ENCODE results near the gene MPZL3.

MPZL3 gene

GRCh38 chr11:118277312-118277711 lies 25.1 kb upstream of the MPZL3 start:
- no peaks in the 10 kb centered on the region for H3K9me3 ChIP-seq (ENCODE audit: control insufficient read depth, low read length)
- no peaks in the 10 kb centered on the region for H3K27me3 ChIP-seq (ENCODE audit: control insufficient read depth, insufficient read depth, low read length)
- no peak overlapping the region for H3K9ac ChIP-seq
- no peak overlapping the region for H2AFZ ChIP-seq
- H3K4me1 ChIP-seq: peaks cover 2% of the 10 kb centered on the region
- no peak overlapping the region for H3K4me2 ChIP-seq (ENCODE audit: low read length)
- H3K36me3 ChIP-seq (ENCODE audit: control insufficient read depth, insufficient read depth, low read length): no peaks in the 10 kb centered on the region
- H3K27ac ChIP-seq: no peak overlapping the region
- no peak overlapping the region for H3K4me3 ChIP-seq (ENCODE audit: low read depth, low read length)
- no peaks in the 10 kb centered on the region for H3K79me2 ChIP-seq
- TF ChIP-seq CTCF (IDR thresholded peaks at IDR 0.05): no peak

GRCh38 chr11:118276422-118276821 lies 24.3 kb upstream of the MPZL3 start:
- Histone ChIP-seq H2AFZ (peak overlapping the region; percentile 33), H3K79me2 (no peaks in the 10 kb centered on the region), H3K27me3 (ENCODE audit: control insufficient read depth, insufficient read depth, low read length) (no peaks in the 10 kb centered on the region), H3K4me3 (ENCODE audit: low read depth, low read length) (no peak overlapping the region), H3K27ac (no peak overlapping the region), H3K36me3 (ENCODE audit: control insufficient read depth, insufficient read depth, low read length) (no peaks in the 10 kb centered on the region), H3K9ac (no peak overlapping the region), H3K4me2 (ENCODE audit: low read length) (no peak overlapping the region), H3K4me1 (peaks cover 2% of the 10 kb centered on the region), H3K9me3 (ENCODE audit: control insufficient read depth, low read length) (no peaks in the 10 kb centered on the region)
- TF ChIP-seq CTCF (IDR thresholded peaks at IDR 0.05): no peak

DNA sequence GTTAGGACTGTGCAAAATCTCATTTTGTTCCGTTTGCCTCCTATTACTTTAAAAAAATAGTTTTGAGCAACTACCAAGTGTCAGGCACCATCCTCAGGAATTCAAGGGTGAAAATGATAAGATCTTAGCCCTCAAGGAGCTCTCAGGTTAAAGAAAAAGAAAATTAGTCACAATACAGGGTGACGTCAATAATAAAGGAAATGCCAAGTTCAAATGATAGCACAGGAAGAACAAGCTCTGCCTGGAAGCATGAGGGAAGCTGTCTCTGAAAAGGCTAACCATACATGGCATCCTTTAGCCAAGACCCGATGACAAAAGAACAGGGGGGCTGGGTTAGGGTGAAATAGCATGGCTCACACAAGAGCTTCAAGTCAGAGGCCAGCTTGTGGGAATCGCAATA lies 23.0 kb upstream of the MPZL3 start:
- Histone ChIP-seq H3K27me3 (ENCODE audit: control insufficient read depth, insufficient read depth, low read length) (no peaks in the 10 kb centered on the region), H3K36me3 (ENCODE audit: control insufficient read depth, insufficient read depth, low read length) (no peaks in the 10 kb centered on the region), H3K4me2 (ENCODE audit: low read length) (no peak overlapping the region), H3K9ac (no peak overlapping the region), H3K4me1 (peaks cover 2% of the 10 kb centered on the region), H3K27ac (peak overlapping the region; percentile 57), H3K9me3 (ENCODE audit: control insufficient read depth, low read length) (no peaks in the 10 kb centered on the region), H3K4me3 (ENCODE audit: low read depth, low read length) (no peak overlapping the region), H2AFZ (no peak overlapping the region), H3K79me2 (no peaks in the 10 kb centered on the region)
- TF ChIP-seq CTCF (IDR thresholded peaks at IDR 0.05): no peak

GRCh38 chr11:118274186-118274585 lies 22.0 kb upstream of the MPZL3 start:
- Histone ChIP-seq H3K9me3 (ENCODE audit: control insufficient read depth, low read length) (no peaks in the 10 kb centered on the region), H3K4me3 (ENCODE audit: low read depth, low read length) (no peak overlapping the region), H3K4me1 (peaks cover 2% of the 10 kb centered on the region), H3K9ac (no peak overlapping the region), H3K4me2 (ENCODE audit: low read length) (no peak overlapping the region), H3K27me3 (ENCODE audit: control insufficient read depth, insufficient read depth, low read length) (no peaks in the 10 kb centered on the region), H2AFZ (no peak overlapping the region), H3K27ac (peak overlapping the region; percentile 3), H3K79me2 (no peaks in the 10 kb centered on the region), H3K36me3 (ENCODE audit: control insufficient read depth, insufficient read depth, low read length) (no peaks in the 10 kb centered on the region)
- no peak for TF ChIP-seq CTCF (IDR thresholded peaks at IDR 0.05)

DNA sequence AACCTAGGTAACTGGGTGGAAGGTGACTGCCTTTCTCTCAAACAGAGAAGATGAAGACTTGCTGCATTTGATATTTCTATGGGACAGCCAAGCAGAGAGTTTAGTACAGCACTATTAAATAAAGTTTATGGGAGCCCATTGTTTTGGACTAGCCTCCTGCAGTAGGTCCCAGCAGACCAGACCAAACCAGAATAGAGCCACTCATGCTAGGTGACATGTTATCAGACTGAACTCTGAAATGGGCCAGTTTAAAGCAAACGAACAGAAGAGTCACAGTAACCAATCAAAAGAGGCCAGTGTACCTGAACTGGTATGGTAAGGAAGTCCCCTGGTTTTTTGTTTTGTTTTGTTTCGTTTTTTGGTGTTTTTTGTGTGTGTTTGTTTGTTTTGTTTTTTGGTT lies 19.8 kb upstream of the MPZL3 start:
- Histone ChIP-seq H3K27me3 (ENCODE audit: control insufficient read depth, insufficient read depth, low read length) (no peaks in the 10 kb centered on the region), H3K27ac (no peak overlapping the region), H3K9ac (no peak overlapping the region), H3K4me2 (ENCODE audit: low read length) (no peak overlapping the region), H3K4me3 (ENCODE audit: low read depth, low read length) (no peak overlapping the region), H3K36me3 (ENCODE audit: control insufficient read depth, insufficient read depth, low read length) (no peaks in the 10 kb centered on the region), H3K9me3 (ENCODE audit: control insufficient read depth, low read length) (no peaks in the 10 kb centered on the region), H3K4me1 (peaks cover 2% of the 10 kb centered on the region), H3K79me2 (no peaks in the 10 kb centered on the region), H2AFZ (no peak overlapping the region)
- TF ChIP-seq CTCF (IDR thresholded peaks at IDR 0.05): no peak
